ENCODE measurements around the gene PLIN5.

GRCh38 chr19:4517451-4518057, 17.5 kb downstream of the PLIN5 start:
- TF ChIP-seq EZH2 (IDR thresholded peaks at IDR 0.05; ENCODE audit: low read depth, low read length, severe bottlenecking) (no peak), MAFK (IDR thresholded peaks at IDR 0.05; ENCODE audit: low read depth, low read length) (no peak), POLR2A (IDR thresholded peaks at IDR 0.05; ENCODE audit: control extremely low read depth in 1 of 2, low read depth in 2 of 2, low read length in 2 of 2) (no peak), RAD21 (IDR thresholded peaks at IDR 0.05 in 1 of 2, conservative IDR thresholded peaks at IDR 0.05 in 1 of 2; ENCODE audit: low read depth in 2 of 2, low read length in 2 of 2) (no peak), TCF12 (IDR thresholded peaks at IDR 0.05; ENCODE audit: low read depth, low read length) (no peak), CTCF (IDR thresholded peaks at IDR 0.05; ENCODE audit: control extremely low read depth in 1 of 3, insufficient read depth in 1 of 3, low read depth in 1 of 3, low read length in 3 of 3) (no peak), JUND (IDR thresholded peaks at IDR 0.05; ENCODE audit: low read length) (no peak), BRCA1 (IDR thresholded peaks at IDR 0.05; ENCODE audit: low read depth, low read length) (no peak), HDAC2 (IDR thresholded peaks at IDR 0.05; ENCODE audit: borderline replicate concordance in 1 of 2, low read depth in 2 of 2, low read length in 2 of 2) (no peak), EP300 (IDR thresholded peaks at IDR 0.05; ENCODE audit: borderline replicate concordance in 1 of 2, low read depth in 2 of 2, low read length in 2 of 2) (no peak), KDM4A (IDR thresholded peaks at IDR 0.05; ENCODE audit: low read depth, low read length, severe bottlenecking) (no peak), TAF1 (IDR thresholded peaks at IDR 0.05; ENCODE audit: low read depth, low read length) (no peak)
- TF ChIP-seq, protein P1, sequence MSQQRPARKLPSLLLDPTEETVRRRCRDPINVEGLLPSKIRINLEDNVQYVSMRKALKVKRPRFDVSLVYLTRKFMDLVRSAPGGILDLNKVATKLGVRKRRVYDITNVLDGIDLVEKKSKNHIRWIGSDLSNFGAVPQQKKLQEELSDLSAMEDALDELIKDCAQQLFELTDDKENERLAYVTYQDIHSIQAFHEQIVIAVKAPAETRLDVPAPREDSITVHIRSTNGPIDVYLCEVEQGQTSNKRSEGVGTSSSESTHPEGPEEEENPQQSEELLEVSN (IDR thresholded peaks at IDR 0.05): no peak
